Sigmoid colon (tissue), 7 donors: Measurements from ENCODE around the gene RALGAPB. TPM values are rescaled to one million over a fixed set of nuclear protein-coding genes. Genes with fewer than 3 reads are reported as not detected.

Experiments
- DNase-seq: peaks from one replicate; pipeline ENCODE4 v3.0.0-alpha.2; 2019
- H3K27ac ChIP-seq, 4 donors: fragments of 200-600 bp; sonication (generic); one replicate each; pipeline ENCODE4 v1.5.1; 2016 to 2019; ENCODE audit warnings: mild to moderate bottlenecking in 1 of 4
- H3K27me3 ChIP-seq, 3 donors: fragments of 200-600 bp; sonication (generic); one replicate each; pipeline ENCODE4 v1.5.1; 2019; ENCODE audit warnings: mild to moderate bottlenecking in 1 of 3
- H3K36me3 ChIP-seq, 4 donors: fragments of 200-600 bp; sonication (generic); one replicate each; pipeline ENCODE4 v1.5.1; 2016 to 2019
- H3K4me1 ChIP-seq, 4 donors: fragments of 200-600 bp; sonication (generic); one replicate each; pipeline ENCODE4 v1.5.1; 2017 to 2019
- H3K4me3 ChIP-seq, 4 donors: fragments of 200-600 bp; sonication (generic); one replicate each; pipeline ENCODE4 v1.5.1; 2017 to 2019; ENCODE audit warnings: mild to moderate bottlenecking in 2 of 4, moderate library complexity in 1 of 4
- H3K9me3 ChIP-seq, 4 donors: fragments of 200-600 bp in 3 of 4; sonication (generic) in 3 of 4; one replicate each; pipeline versions ENCODE4 v1.5.1 to v1.6.1; 2013 to 2019
- EP300 ChIP-seq, 4 donors: sonication (generic); formaldehyde crosslinking; IDR thresholded peaks; one replicate each; pipeline ENCODE4 v1.6.1; 2017; ENCODE audit warnings: antibody characterized with exemption in 4 of 4
- POLR2A ChIP-seq, 2 donors: fragments of 450-650 bp; IDR thresholded peaks; one replicate each; pipeline ENCODE4 v1.6.1; 2016; ENCODE audit warnings: antibody characterized with exemption in 2 of 2, mild to moderate bottlenecking in 2 of 2, moderate library complexity in 2 of 2
- POLR2AphosphoS5 ChIP-seq, 4 donors: sonication (generic); formaldehyde crosslinking; IDR thresholded peaks; one replicate each; pipeline ENCODE4 v1.6.1; 2017; ENCODE audit warnings: antibody characterized with exemption in 4 of 4
- WGBS, 2 donors: extraction: QIAGEN DNeasy Blood & Tissue Kit; methylation state at CpG; one replicate each; pipeline ENCODE4 v1.1.7; 2013; 5-methylcytosine and 5-hydroxymethylcytosine counted together
- intact Hi-C: fragments of 100-400 bp; cut with DNase I; formaldehyde crosslinking; loops from one replicate; pipeline ENCODE4 v1.15.1; 2023
- polyA plus RNA-seq, 3 donors: library from polyadenylated mRNA; stranded (reverse); fragments of 200-250 nt; gene quantifications; one replicate each; pipeline ENCODE4 v1.2.3, GENCODE V29; 2013
- total RNA-seq, 4 donors: library from RNA; depleted of rRNA; stranded (reverse); fragments of >200 nt; gene quantifications; one replicate each; pipeline ENCODE4 v1.1.0, GENCODE V29; 2016
- TF ChIP-seq, protein P1 (sequence below), 4 experiments: fragments of 450-650 bp in 3 of 4; fragments of 200-600 bp in 1 of 4; IDR thresholded peaks; one replicate each; pipeline ENCODE4 v1.5.1; 2016 to 2019; ENCODE audit warnings: antibody characterized with exemption in 4 of 4, mild to moderate bottlenecking in 3 of 4, moderate library complexity in 2 of 4
- donor health status: healthy with polysubstance abuse.
- donor health status: Bipolar disorder and iron deficiency.
- donor health status: healthy.

RALGAPB gene
- total and polyA plus RNA-seq, 7 donors = 7.2 to 37.9 (median 29.3) TPM

DNA sequence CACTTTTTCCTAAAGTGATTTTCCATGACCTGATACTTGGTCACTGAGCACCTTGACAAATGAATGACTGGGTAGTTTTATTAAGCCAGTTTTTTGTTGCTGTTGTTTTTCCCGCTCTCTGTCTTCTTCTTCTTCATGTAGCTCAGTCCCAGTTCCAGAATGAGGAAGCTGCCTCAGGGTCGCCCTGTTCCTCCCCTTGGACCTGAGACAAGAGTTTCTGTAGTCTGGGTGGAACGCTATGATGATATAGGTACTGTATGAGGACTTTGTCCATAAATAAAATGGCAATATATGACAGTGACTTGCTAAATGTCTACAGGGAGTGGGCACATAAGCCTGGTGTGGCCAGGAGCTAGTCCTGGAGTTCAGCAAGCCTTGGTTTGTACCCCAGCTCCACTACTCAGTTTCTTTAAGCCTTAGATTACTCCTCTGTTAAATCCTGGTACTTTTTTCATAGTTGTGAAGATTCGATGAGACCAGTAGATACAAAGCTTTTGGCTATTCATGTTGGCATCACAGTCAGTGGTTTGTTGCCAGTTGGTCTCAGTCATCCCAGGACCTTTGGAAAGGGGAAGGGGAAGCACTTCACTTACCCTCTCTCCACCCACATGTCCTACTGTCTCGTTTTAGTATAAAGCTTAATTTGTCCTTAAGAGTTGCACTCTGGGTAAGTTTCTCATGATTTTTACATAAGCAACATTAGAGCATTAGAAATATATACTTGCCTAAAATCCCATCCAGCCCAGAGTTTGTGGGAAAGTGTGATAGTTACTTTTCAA lies 97.3 kb downstream of the RALGAPB start:
- intact Hi-C loops = no loop called here
- no peak for DNase-seq
- H3K4me3 ChIP-seq = no peak overlapping the region
- no peak overlapping the region for H3K27ac ChIP-seq
- no peaks in the 10 kb centered on the region for H3K4me1 ChIP-seq
- TF ChIP-seq, protein P1, sequence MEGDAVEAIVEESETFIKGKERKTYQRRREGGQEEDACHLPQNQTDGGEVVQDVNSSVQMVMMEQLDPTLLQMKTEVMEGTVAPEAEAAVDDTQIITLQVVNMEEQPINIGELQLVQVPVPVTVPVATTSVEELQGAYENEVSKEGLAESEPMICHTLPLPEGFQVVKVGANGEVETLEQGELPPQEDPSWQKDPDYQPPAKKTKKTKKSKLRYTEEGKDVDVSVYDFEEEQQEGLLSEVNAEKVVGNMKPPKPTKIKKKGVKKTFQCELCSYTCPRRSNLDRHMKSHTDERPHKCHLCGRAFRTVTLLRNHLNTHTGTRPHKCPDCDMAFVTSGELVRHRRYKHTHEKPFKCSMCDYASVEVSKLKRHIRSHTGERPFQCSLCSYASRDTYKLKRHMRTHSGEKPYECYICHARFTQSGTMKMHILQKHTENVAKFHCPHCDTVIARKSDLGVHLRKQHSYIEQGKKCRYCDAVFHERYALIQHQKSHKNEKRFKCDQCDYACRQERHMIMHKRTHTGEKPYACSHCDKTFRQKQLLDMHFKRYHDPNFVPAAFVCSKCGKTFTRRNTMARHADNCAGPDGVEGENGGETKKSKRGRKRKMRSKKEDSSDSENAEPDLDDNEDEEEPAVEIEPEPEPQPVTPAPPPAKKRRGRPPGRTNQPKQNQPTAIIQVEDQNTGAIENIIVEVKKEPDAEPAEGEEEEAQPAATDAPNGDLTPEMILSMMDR (IDR thresholded peaks at IDR 0.05) = no peak
- TF ChIP-seq POLR2AphosphoS5 (IDR thresholded peaks at IDR 0.05) = no peak
- no peak for TF ChIP-seq EP300 (IDR thresholded peaks at IDR 0.05)
- no peak for TF ChIP-seq POLR2A (IDR thresholded peaks at IDR 0.05)
- 67 to 80% methylated on average over 5 of the region's 5 CpGs for WGBS, 2 donors
- H3K36me3 ChIP-seq = peaks cover 9 to 91% (median 16%) of the 10 kb centered on the region in 4 donors
- no peaks in the 10 kb centered on the region for H3K27me3 ChIP-seq
- H3K9me3 ChIP-seq = no peaks in the 10 kb centered on the region

DNA sequence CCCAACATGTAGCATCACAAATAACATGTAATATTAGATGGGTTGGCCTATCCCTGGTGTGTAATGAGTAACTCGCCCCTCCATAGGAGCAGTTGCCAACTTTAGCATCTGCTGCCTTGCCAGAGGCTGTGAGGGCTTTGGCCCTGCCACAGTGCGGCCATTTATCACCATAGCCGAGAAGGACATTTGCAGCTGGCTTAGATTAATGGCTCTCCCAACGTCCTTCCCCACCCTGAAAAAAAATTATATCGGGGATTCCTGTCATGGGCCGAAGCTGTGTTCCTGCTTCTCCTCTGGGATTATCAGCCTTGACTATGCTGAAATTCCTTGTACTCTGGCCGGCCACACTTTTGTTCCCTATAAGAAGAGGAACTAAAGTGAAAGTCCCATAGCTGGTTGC lies 100.8 kb downstream of the RALGAPB start:
- Histone ChIP-seq H3K27ac (no peak overlapping the region), H3K9me3 (no peaks in the 10 kb centered on the region), H3K4me1 (no peaks in the 10 kb centered on the region), H3K27me3 (no peaks in the 10 kb centered on the region), H3K4me3 (no peak overlapping the region), H3K36me3 (peaks cover 15 to 84% (median 19%) of the 10 kb centered on the region in 4 donors)
- intact Hi-C loops = no loop called here
- TF ChIP-seq POLR2A (IDR thresholded peaks at IDR 0.05) (no peak), EP300 (IDR thresholded peaks at IDR 0.05) (no peak), POLR2AphosphoS5 (IDR thresholded peaks at IDR 0.05) (no peak)
- TF ChIP-seq, protein P1 (IDR thresholded peaks at IDR 0.05) = no peak
- 85 to 92% methylated on average over 7 of the region's 7 CpGs for WGBS, 2 donors
- no peak for DNase-seq

DNA sequence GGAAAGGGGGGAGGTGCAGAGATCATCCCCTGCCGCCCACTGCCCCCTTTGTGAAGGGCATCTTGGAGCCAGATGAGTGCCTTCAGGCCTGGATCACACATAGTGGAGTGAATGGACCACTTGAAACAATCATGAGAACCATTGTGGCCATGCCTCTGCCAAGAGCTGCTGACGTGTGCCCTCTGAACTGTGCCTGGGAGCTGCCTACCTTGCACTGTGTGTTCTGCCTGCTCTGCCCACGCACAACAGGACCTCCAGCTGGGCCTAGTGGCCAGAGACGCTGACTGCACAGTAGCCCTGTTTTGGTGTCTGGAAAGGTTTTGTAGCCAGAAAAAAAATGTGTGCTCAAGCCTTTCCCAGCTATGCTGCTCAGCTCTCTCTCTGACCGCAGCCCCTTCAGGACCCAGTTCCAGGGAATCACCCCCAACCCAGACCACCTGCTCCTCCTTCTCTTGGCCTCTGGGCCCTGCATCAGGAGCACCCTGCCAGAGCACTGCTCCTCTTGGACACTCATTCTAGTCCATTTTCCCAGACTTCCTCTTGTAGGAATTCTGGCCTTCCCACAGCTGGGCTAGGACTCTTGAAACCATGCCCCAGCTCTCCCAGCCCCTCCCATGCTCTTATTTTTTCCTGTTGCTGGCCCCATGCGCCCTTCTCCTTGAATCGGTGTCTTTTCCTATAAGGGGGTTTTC lies 106.7 kb downstream of the RALGAPB start:
- Histone ChIP-seq H3K4me3 (no peak overlapping the region), H3K27ac (no peak overlapping the region), H3K4me1 (no peaks in the 10 kb centered on the region), H3K9me3 (no peaks in the 10 kb centered on the region), H3K27me3 (peaks cover 0 to 9% (median 0%) of the 10 kb centered on the region in 3 donors), H3K36me3 (peaks cover 8 to 31% (median 11%) of the 10 kb centered on the region in 4 donors)
- 70 to 74% methylated on average over 7 of the region's 7 CpGs for WGBS, 2 donors
- intact Hi-C loops = no loop called here
- TF ChIP-seq EP300 (IDR thresholded peaks at IDR 0.05) (no peak), POLR2A (IDR thresholded peaks at IDR 0.05) (no peak), POLR2AphosphoS5 (IDR thresholded peaks at IDR 0.05) (no peak)
- TF ChIP-seq, protein P1 (IDR thresholded peaks at IDR 0.05) = no peak
- no peak for DNase-seq

DNA sequence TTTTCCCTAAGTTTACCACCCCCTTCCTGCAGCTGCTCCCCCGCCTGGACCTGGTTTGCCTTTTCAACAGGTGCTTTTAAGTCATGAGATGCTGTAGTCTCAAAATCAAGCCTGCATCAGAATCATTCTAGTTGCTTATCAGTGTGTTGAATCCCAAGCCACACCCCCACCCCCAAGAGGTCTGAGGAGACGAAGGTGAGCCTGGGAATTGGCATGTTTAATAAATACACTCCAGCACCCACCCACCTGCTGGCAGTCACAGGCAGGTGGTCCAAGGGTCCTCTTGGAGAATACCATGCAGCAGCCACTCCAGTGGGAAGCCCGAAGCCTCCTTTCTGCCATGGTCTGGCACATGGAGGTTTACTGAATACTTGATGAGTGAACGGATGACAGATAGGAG lies 107.3 kb downstream of the RALGAPB start:
- H3K4me1 ChIP-seq = no peaks in the 10 kb centered on the region
- H3K27ac ChIP-seq = no peak overlapping the region
- H3K36me3 ChIP-seq = peaks cover 3 to 26% (median 10%) of the 10 kb centered on the region in 4 donors
- H3K9me3 ChIP-seq = no peaks in the 10 kb centered on the region
- H3K4me3 ChIP-seq = no peak overlapping the region
- 72 to 83% methylated on average over 4 of the region's 4 CpGs for WGBS, 2 donors
- H3K27me3 ChIP-seq = peaks cover 0 to 14% (median 0%) of the 10 kb centered on the region in 3 donors
- intact Hi-C loops = no loop called here
- DNase-seq = no peak
- TF ChIP-seq, protein P1 (IDR thresholded peaks at IDR 0.05) = no peak
- no peak for TF ChIP-seq POLR2AphosphoS5 (IDR thresholded peaks at IDR 0.05)
- no peak for TF ChIP-seq POLR2A (IDR thresholded peaks at IDR 0.05)
- TF ChIP-seq EP300 (IDR thresholded peaks at IDR 0.05) = no peak
